ENCODE measurements around the gene RECQL5.
"Not testable (repeated sequence)": the region's sequence is repeated elsewhere in the genome, so short reads cannot be mapped to it uniquely, and the experiment has no call there.

Gene RECQL5

GRCh38 chr17:75647921-75648320 is 19.0 kb downstream of the RECQL5 start:
- DNase-seq (ENCODE audit: low read depth) = no peak

GRCh38 chr17:75647061-75647460 is 19.9 kb downstream of the RECQL5 start:
- DNase-seq (ENCODE audit: low read depth) = no peak

DNA sequence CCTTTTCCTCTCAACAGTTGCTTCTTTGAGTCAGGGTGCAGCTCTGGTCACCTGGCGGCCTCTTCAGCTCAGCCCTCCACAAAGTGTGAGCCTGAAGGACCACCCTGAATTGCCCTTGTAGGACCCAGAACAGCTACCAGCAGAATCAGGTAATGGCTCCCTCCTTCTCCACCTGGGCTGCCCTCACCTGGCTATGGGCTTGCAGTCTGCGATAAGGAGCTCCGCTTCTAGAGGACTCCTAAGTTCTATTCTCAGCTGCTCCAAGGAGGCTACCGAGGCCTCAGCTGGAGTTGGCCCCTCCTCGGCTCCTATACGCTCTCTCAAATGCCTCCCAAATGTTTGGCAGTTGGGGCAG is 20.3 kb downstream of the RECQL5 start:
- no peak for DNase-seq (ENCODE audit: low read depth)

GRCh38 chr17:75645889-75646637 is 20.9 kb downstream of the RECQL5 start:
- no peak for DNase-seq (ENCODE audit: low read depth)

- DNase-seq (ENCODE audit: low read depth) = no peak
Observed at GRCh38 chr17:75645501-75645888, 21.5 kb downstream of the RECQL5 start.

DNA sequence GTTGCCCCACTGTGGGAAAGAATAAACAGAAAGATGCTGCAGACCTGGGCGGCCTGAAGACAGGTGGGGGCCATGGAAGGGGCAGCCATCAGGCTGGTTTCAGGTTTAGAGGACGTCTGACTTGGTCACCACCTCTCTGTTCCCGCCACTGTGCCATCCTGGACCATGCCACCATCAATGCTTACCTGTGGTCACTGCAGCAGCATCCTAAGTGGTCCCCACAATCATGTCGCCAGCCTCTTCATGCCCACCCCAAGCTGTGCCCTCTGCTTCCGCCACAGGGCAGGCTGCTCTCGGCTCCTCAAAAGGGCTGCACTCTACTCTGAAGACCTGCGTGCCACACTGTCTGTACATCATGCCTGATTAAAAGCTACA is 23.3 kb downstream of the RECQL5 start:
- DNase-seq (ENCODE audit: low read depth) = no peak

- DNase-seq (ENCODE audit: low read depth) = no peak
Observed at GRCh38 chr17:75642784-75643642, 23.9 kb downstream of the RECQL5 start.

DNA sequence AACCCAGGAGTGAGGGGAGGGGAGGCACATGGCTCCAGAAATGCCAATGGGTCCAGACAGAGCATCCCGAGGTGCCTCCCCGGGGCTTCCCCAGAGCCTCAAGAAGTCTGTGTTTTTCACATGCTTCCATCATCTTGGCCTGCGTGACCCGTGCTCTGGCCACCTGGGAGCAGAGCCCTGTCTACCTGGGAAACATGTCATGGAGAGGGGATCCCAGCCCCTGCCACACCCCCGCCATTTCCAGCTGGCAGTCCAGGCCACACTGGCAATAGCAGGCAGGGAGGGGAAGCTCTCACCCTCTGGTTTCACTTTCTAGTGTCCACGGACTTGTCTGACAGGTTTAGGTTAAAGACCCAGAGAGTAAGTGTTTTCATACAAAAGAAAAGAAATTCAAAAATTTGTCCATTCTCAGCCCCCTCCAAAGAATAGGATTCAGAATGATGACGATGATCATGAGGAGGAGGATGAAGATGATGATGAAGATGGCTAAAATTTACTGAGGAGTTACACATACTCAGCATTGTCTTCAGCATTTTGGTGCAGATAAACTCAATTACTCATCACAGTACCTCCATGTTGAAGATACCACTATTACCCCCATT is 24.7 kb downstream of the RECQL5 start:
- no peak for DNase-seq (ENCODE audit: low read depth)

DNA sequence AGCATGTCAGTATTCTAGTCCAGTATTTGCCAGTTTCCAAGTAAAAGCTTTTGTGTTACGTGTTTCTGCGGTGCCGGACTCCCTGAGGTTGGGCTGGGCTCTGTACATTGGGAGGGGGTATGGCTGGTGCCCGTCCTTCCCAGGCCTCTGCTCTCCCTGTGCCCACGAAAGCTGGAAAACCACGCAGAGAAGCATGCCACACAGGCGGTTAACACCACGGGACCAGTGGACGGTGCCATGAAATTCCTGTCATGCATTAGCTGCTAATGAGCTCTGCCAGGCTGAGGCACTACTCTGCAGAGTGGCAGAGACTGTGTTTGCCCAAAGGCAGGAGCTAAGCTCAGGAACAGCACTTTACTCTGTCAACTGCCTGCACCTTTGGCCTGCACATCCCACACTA is 25.6 kb downstream of the RECQL5 start:
- DNase-seq (ENCODE audit: low read depth) = no peak

DNA sequence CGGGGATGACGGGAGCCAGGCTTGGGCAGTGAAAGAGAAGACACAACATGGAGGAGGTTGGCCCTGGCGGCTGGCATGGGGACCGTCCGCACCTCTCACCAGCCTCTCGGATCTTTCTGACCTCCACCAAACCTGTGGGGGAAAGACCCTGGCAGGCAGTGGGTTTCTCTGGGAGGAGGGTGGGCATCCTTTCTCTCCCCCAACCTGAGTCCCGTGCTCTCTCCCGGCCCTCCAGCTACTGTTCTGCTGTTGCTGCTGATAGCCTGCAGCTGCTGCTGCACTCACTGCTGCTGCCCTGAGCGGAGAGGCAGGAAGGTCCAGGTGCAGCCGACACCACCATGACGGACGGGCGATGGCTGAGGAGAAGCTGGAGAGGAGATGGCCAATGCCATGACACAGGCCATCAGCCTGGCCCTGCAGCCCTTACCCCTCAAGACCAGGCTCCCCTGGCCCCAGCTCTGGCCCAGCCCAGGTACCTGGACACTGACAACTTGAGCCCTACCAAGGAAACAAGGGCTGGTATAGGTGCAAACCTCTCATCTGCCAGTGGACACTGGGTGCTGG is 26.3 kb downstream of the RECQL5 start:
- no peak for DNase-seq (ENCODE audit: low read depth)

- no peak for DNase-seq (ENCODE audit: low read depth)
Observed at GRCh38 chr17:75639771-75640555, 27.0 kb downstream of the RECQL5 start.

GRCh38 chr17:75639327-75639726 is 27.6 kb downstream of the RECQL5 start:
- no peak for DNase-seq (ENCODE audit: low read depth)

DNA sequence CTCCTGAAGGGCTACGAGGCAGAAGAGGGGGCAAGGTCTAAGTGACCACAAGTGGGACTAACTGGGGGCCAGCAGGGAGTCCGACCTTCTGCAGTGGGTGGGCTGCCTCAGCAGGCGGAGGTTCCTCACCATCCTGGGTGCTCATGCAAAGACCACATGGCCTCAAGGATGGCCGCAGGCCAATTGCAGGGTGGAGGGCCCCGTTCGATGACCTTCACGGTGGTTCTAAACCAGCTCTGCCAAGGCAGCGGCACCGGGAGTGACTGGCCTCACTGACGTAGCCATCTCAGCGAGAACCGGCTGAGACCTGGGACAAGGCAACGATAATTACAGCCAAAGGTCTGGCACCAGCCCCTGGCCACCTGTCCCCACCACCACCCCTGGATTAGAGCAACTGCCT is 28.1 kb downstream of the RECQL5 start:
- no peak for DNase-seq (ENCODE audit: low read depth)

- DNase-seq (ENCODE audit: low read depth) = not testable (repeated sequence)
Observed at GRCh38 chr17:75638039-75638438, 28.9 kb downstream of the RECQL5 start.

GRCh38 chr17:75637551-75637950 is 29.4 kb downstream of the RECQL5 start:
- no peak for DNase-seq (ENCODE audit: low read depth)

- no peak for DNase-seq (ENCODE audit: low read depth)
Observed at GRCh38 chr17:75637143-75637538, 29.8 kb downstream of the RECQL5 start.

DNA sequence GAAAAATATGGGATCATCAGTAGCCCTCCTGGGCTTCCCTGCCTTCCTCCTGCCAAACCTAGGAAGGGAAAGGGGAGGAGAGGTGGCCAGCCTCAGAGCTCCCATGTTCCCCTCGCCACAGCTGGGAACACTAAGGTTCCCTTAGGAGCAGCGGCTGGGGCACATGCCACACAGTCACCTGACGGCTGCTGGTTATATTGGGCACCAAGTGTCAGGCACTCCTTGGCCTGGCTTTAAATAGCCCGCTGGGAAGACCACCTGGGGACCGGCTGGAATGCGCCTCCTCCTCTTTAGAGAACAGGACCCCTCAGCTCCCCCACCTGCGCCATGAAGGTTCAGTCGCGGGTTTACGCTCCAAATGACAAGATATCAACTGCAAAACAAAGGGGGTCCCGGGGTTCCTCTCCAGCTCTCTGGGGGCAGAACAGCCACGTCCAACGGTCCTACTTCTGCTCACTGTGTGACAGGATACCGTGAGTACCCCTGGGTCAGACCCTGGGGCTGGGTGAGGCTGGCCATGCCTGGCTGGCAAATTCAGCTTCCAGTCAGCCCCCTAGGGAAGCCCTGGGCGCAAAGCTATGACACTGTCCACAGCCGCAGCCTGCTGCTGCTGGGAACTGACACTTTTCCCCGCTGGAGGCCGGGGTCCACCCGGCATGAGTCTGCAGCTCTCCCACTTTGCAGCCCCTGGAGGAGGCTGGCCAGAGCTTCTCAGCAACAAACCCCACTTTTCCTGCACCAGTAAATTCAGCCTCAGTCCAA is 30.4 kb downstream of the RECQL5 start:
- no peak for DNase-seq (ENCODE audit: low read depth)

GRCh38 chr17:75635610-75636202 is 31.2 kb downstream of the RECQL5 start:
- DNase-seq (ENCODE audit: low read depth) = no peak

GRCh38 chr17:75634754-75635609 is 32.0 kb downstream of the RECQL5 start:
- no peak for DNase-seq (ENCODE audit: low read depth)

- DNase-seq (ENCODE audit: low read depth) = no peak
Observed at GRCh38 chr17:75634376-75634740, 32.6 kb downstream of the RECQL5 start.

Data from stimulated activated CD8-positive, alpha-beta memory T cell treated with anti-CD3 and anti-CD28 coated beads, Interleukin-12 subunit alpha, Interleukin-12 subunit beta, amount 100 ng/mL, for 1 hour (primary cell).